Measurements from ENCODE around the gene ITGB5. TPM values are rescaled to one million over a fixed set of nuclear protein-coding genes. Genes with fewer than 3 reads are reported as not detected.

Gene ITGB5
- total RNA-seq, 1 experiment from 2014 or later, result 77.8 TPM

GRCh38 chr3:124776856-124777255, 110.3 kb downstream of the ITGB5 start:
- Histone ChIP-seq H3K4me3 (replicated peaks in 1 of 2; ENCODE audit: low read depth in 1 of 2, low read length in 2 of 2) (no peak overlapping the region), H3K79me2 (ENCODE audit: insufficient read depth, low read length) (no peaks in the 10 kb centered on the region), H3K4me1 (ENCODE audit: control insufficient read depth in 1 of 2, insufficient read depth in 2 of 2, low read length in 2 of 2) (peaks cover 10 to 16% of the 10 kb centered on the region in 2 experiments), H3K9me3 (ENCODE audit: control insufficient read depth in 1 of 2, insufficient read depth in 1 of 2, low read depth in 1 of 2, low read length in 2 of 2) (no peaks in the 10 kb centered on the region), H2AFZ (ENCODE audit: low read depth, low read length, poor library complexity, severe bottlenecking) (no peak overlapping the region), H3K9me2 (ENCODE audit: insufficient read depth) (no peaks in the 10 kb centered on the region), H3K4me2 (ENCODE audit: low read length) (no peak overlapping the region), H3K36me3 (ENCODE audit: control insufficient read depth in 1 of 2, insufficient read depth in 2 of 2, low read length in 2 of 2) (peaks cover 0 to 5% of the 10 kb centered on the region in 2 experiments; a peak in 1 of 4 replicates), H4K20me1 (ENCODE audit: insufficient read depth) (no peaks in the 10 kb centered on the region), H3K27me3 (ENCODE audit: insufficient read depth, low read length) (no peaks in the 10 kb centered on the region), H3K27ac (ENCODE audit: low read depth, low read length) (no peak overlapping the region), H3K9ac (ENCODE audit: low read length) (no peak overlapping the region)
- ATAC-seq, result no peak
- ChIA-PET RAD21 (ENCODE audit: low non-redundant PET in 1 of 2, low total read pairs in 2 of 2, uncharacterized antibody in 2 of 2, unreplicated experiment in 2 of 2) (no interaction called here), POLR2A (no interaction called here), CTCF (no interaction called here)
- no peak for DNase-seq (ENCODE audit: low read depth, low spot score)
- intact Hi-C loops (cut with micrococcal nuclease), result no loop called here
- BruUV-seq (replicated peaks), result no TSS peak
- TF ChIP-seq ZFX (IDR thresholded peaks at IDR 0.05) (no peak), SIN3A (IDR thresholded peaks at IDR 0.05; ENCODE audit: low read depth) (no peak), POLR2AphosphoS5 (IDR thresholded peaks at IDR 0.05; ENCODE audit: low read depth, low read length) (no peak), SP1 (IDR thresholded peaks at IDR 0.05; ENCODE audit: low read depth) (no peak)
- TF ChIP-seq, protein P1, sequence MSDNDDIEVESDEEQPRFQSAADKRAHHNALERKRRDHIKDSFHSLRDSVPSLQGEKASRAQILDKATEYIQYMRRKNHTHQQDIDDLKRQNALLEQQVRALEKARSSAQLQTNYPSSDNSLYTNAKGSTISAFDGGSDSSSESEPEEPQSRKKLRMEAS (IDR thresholded peaks at IDR 0.05), result no peak

DNA sequence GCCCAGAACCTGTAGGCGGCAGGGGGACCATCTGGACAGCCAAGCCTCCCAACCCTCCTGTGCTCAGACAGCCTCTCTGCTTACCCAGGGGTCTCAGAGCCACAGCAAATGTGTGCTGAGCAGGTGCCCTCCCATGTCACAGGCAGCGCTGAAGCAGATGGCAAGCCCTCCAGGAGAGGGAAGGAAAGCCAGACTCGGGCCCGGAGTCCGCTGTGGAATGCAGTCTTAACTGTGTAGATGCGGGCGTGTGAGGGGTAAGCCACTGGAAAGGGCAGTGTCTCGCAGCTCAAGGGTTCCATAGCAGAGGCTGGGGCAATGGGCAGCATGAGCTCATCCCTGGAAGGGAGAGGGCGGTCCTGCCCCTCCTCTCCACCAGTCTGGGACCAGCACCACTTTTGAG, 111.3 kb downstream of the ITGB5 start:
- peaks cover 10 to 16% of the 10 kb centered on the region in 2 experiments for H3K4me1 ChIP-seq (ENCODE audit: control insufficient read depth in 1 of 2, insufficient read depth in 2 of 2, low read length in 2 of 2)
- no peaks in the 10 kb centered on the region for H3K9me2 ChIP-seq (ENCODE audit: insufficient read depth)
- no peak overlapping the region for H3K27ac ChIP-seq (ENCODE audit: low read depth, low read length)
- no peaks in the 10 kb centered on the region for H3K79me2 ChIP-seq (ENCODE audit: insufficient read depth, low read length)
- POLR2A ChIA-PET, result no interaction called here
- BruUV-seq (replicated peaks), result no TSS peak
- RAD21 ChIA-PET (ENCODE audit: low non-redundant PET in 1 of 2, low total read pairs in 2 of 2, uncharacterized antibody in 2 of 2, unreplicated experiment in 2 of 2), result no interaction called here
- no peaks in the 10 kb centered on the region for H3K27me3 ChIP-seq (ENCODE audit: insufficient read depth, low read length)
- intact Hi-C loops (cut with micrococcal nuclease), result no loop called here
- H2AFZ ChIP-seq (ENCODE audit: low read depth, low read length, poor library complexity, severe bottlenecking), result no peak overlapping the region
- H3K36me3 ChIP-seq (ENCODE audit: control insufficient read depth in 1 of 2, insufficient read depth in 2 of 2, low read length in 2 of 2), result peaks cover 0 to 5% of the 10 kb centered on the region in 2 experiments; a peak in 1 of 4 replicates
- CTCF ChIA-PET, result no interaction called here
- H3K4me3 ChIP-seq (replicated peaks in 1 of 2; ENCODE audit: low read depth in 1 of 2, low read length in 2 of 2), result no peak overlapping the region
- ATAC-seq, result no peak
- H3K4me2 ChIP-seq (ENCODE audit: low read length), result no peak overlapping the region
- no peak for DNase-seq (ENCODE audit: low read depth, low spot score)
- no peak overlapping the region for H3K9ac ChIP-seq (ENCODE audit: low read length)
- no peaks in the 10 kb centered on the region for H3K9me3 ChIP-seq (ENCODE audit: control insufficient read depth in 1 of 2, insufficient read depth in 1 of 2, low read depth in 1 of 2, low read length in 2 of 2)
- TF ChIP-seq CEBPB (IDR thresholded peaks at IDR 0.05; ENCODE audit: low read depth) (no peak), SP1 (IDR thresholded peaks at IDR 0.05; ENCODE audit: low read depth) (no peak), EZH2 (IDR thresholded peaks at IDR 0.05) (no peak), ZFX (IDR thresholded peaks at IDR 0.05) (no peak)
- H4K20me1 ChIP-seq (ENCODE audit: insufficient read depth), result no peaks in the 10 kb centered on the region
